GM21576 (cell line): Measurements from ENCODE around the gene RAB3C.

Experiments used
- ATAC-seq: cut with Tn5 transposase; IDR thresholded peaks from one replicate; pipeline ENCODE4 v1.9.1; 2021; ENCODE audit warnings: mild to moderate bottlenecking, moderate library complexity; ENCODE audit not compliant: unreplicated experiment

RAB3C gene

DNA sequence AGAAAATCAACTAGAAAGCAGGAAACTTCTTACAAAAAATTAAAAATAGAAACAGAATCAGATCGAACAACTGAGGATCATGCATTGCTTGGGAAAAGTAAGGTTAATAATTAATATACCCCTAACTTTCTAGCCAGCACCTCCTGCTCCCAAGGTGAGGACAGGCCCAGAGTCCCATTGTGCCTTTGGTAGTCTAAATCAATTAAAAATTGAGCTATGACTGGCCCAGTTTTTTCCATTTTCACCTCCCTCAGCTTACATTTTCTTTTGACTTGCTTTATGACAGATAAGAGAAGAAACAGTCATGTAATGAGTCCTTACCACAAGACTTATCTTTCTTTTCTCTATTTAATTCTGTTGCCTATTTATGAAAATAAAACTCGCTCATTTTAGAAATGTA lies 182.2 kb downstream of the RAB3C start:
- no peak for ATAC-seq

DNA sequence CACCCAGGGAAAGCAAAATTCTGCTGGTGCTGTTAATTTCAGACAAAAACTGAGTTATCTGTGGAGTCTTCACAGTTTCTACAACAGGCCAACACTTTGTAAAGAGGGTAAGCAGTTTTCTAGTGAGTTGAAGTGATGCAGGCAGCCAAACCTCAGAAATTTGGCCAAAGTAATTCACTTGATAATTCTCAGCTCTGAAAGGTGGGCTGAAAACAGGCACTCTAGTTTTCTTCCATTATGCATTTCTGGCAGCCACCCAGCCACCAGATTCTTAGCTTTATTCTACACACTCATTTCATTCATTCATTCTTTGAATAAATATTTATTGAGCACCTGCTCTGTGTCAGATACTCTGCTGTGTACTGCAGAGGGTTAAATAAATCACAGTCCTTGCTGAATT lies 184.2 kb downstream of the RAB3C start:
- no peak for ATAC-seq

DNA sequence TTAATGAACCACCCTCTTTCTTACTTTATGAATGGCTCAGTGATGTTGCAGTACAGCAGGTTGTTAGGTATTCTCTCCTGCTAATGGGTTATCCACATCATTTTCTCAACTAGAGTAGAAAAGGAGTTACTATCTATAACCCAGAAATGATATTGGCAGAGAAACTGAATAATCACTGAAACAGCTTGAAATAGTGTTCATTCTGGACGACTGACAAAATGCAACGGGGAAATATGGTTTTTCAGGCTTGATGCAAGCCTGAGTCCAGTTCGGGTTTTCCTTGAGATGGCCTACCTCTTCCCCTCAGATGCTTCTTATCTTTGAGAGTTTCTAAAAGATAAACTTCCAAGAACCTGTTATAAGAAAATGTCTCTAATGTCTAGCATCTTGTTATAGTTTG lies 187.3 kb downstream of the RAB3C start:
- ATAC-seq: no peak

DNA sequence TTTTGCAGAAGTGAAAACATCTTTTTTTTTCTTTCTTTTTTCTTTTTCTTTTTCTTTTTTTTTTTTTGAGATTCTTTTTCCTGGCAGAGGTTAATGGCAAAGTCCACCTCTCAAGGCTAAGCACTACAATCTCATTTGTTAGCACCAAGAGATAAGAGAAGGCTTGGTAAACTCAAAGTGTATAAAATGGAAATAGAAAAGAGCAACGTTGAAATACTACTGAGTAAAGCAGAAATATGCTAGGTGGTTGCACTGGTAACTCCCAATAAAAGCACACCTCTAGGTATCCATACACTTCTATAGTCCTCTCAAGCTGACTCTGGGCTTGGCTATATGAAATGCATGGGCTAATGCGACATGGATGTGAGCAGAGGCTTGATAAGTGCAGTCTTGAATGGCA lies 188.9 kb downstream of the RAB3C start:
- ATAC-seq: no peak

DNA sequence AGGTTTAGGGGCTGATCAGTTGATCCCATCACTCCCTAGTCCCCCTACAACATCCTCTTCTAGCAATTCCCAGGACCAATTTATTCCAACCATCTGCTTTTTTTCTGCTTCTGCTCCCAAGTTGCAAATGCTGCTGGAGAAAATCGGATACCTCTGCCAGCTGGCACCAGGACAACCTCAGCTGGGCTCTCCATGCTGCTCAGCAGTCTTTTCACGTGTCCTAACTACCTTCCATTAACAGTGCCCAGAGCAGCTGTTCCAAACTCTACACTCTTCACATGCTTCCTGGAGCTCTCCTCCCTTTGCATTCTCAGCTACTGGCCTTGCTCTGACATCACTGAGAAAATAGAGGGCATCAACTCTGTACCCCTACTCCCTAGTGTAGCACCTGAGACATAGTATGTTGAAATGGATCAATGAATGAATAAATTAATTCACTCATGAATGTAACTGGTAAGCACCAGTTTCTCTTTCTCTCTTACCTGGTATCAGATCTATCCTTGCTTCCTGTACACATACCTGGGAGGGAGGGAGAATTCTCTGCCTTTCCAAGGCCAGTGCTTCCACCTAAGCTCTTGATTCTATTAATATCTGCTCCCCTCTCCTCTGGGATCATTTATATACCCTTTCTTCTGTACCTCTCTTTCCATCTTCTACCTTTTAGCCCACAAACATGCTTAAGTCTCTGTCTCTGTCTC lies 191.0 kb downstream of the RAB3C start:
- no peak for ATAC-seq

DNA sequence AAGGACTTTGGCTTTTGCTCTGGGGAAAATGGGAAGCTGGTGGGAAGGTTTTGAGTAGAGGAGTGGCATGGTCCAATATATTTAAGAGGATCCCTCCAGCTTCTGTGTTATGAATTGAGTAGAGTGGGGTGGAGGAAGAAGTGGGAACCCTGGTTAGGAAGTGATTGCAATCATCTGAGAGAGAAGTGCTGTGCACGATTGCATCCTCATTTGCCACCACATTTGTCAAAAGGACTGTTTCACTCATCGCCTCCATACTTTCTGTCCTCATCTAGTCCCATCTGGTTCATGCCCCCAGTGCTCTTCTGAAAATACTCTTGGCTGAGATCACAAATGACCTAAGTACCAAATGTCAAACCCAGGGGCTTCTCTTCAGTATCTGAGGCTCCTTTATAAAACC lies 192.1 kb downstream of the RAB3C start:
- no peak for ATAC-seq

DNA sequence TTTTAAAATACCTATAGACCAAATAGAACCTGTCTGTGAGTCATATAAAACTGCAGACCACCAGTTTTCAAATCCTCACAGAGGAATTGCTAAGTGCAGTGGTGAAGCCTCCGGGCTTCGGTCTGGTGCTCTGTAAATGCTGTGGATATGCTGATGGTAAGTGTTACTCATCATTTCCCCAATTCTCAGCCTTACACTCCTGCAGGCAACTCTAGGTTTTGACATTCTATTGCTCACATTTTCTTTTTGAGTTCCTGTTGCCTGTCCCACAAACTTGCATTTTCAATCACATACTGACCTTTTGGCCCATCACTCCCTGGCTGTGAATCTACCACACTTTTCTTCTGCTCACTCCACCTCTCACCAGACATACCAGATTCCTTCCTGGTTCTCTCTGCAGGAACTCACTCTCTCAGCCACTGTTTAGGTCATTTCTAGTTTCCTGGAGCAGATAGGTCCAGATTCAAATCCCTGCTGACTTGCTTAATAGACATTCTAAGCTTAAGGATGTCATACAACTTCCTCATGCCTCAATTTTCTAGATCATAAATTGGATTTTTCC lies 192.9 kb downstream of the RAB3C start:
- peak; percentile 74 for ATAC-seq

DNA sequence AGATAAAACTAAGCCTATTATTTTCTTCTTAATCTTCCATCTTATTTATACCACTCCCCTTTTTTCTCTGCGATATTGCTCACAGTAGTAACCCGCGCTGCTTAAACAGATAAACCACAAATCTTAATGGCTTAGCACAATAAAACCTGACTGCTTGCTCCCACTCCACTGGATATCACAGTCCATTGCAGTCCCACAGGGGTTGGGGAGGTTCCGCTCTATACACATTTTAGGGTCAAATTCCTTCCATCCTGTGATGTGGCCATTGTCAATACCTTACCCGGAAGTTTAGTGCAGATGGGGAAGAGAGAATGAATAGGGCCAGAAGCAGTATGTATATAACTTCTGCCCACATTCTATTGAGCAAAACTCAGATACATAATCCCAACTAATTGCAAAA lies 193.7 kb downstream of the RAB3C start:
- no peak for ATAC-seq

DNA sequence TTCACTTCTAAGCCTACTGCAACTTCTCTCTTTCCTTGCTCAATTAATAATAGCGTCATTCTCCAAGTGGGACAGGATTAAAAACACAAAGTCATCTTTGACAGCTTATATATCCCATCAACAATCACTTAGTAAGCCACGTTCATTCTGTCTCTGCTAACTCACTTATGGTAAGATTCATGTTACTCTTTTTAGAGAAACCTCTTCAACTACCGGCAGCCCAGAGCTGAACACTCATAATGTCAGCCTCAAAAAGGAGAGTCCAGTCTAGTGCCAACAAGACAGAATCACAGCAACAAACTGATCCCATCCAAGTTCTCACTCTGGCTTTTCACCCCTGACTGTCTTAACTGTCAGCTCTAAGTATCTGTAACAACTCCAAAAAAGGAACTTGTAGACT lies 196.0 kb downstream of the RAB3C start:
- ATAC-seq: no peak

DNA sequence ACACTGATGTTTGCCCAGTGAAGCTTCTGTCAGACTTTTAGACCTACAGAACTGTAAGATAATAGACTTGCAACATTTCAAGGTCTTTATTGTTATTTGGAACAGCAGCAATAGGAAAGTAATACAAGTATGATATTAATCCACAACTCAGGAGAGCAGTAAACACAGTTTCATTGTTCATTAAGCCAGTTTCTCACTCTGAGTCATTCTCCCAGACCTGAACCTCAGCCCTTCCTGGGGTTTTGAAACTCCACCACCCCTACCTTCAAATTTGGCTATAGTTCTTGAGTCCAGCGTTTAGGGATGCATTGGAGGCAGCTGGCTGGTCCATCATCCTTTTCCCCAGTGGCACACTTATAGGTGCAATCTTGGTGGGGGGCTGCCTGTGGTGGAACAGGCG lies 203.2 kb downstream of the RAB3C start:
- peak; percentile 54 for ATAC-seq

DNA sequence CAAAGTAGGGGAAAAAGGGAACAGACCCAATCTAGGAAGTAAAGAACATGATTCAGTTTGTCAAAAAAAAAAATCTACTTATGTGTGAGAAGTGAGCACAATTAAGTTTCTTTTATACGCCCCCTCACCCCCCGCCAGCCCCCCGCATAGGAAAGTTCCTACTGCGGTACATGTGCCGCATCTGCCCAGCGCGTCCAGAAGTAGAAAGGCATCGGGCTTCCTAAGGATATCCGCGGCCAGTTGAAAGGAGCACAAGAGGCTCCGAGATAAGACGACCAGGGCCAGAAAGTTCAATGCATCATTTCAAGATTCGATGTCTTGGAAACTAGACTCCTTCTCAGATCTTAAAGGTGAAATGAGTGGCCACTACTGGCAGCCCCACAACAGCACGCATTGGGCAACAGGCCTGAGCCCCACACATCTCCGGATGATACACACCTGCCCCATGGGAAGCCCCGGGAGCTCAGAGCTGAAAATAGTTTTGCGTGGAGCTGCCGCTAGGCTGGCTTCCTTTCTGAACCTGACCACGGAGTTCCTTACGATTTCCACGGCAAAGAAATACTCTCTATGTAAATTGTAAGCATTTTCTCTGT lies 203.9 kb downstream of the RAB3C start:
- peak; percentile 64 for ATAC-seq

DNA sequence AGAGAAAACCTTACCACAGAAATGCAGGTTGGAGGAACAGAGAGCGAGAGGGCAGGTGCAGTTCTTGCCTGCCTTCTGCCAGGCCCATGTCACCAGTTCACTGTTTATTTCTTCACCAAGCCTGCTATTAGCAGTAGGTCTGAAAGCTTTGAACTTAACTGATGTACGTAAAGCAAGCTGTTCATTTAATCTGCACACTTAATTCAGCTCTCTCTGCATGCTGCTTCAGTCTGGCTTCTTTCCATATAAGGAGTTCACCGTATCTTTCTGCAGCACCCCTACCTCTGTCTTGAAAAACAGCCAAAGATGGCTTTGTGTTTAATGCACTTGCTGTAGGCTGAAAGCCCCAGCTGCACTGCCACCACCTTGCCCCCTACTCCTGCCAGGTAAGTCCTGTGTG lies 205.1 kb downstream of the RAB3C start:
- ATAC-seq: no peak

DNA sequence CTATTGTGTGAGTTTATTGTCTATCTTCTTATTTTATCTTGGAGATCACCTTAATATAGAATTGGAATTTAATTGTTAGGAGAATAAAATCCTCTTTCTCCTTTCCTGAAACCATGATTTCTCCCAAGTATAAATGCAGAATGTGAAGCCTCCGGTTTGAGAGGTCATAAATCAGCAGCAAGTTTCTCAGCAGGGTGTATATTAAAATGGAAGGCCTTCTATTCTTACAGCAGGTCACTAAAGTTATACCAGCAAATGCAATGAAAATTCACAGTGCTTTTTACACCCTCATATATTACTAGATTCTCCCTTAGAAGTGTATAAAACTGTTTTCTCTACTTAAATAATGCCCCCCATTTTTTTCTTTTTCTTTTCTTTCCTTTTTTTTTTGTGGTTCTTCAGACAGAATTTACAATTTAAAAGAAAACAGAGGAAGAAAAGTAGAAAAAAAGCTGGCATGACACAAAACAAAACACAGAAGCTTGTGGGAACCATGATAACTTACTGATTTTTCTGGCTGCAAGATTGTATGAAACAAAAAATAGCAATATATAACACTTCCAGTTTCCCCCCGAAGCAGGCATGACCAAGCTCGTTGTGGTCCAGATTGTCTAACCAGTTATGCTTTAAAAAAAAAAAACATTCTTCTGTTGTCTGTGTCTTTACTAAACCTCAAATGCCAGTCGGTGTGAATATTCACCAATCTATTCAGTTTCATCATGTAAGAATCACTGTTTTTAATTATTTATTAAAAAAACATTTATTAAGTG lies 211.2 kb downstream of the RAB3C start:
- ATAC-seq: no peak

DNA sequence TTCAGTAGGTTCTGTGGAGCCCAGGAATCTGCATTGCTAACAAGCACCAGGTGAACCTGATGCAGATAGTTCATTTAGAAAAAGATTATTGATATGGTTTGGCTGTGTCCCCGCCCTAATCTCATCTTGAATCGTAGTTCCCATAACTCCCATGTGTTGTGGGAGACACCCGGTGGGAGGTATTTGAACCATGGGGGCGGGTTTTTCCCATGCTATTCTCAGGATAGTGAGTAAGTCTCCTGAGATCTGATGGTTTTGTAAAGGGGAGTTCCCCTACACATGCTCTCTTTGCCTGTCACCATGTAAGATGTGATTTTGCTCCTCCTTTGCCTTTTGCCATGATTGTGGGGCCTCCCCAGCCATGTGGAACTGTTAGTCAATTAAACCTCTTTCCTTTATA lies 212.0 kb downstream of the RAB3C start:
- ATAC-seq: no peak

DNA sequence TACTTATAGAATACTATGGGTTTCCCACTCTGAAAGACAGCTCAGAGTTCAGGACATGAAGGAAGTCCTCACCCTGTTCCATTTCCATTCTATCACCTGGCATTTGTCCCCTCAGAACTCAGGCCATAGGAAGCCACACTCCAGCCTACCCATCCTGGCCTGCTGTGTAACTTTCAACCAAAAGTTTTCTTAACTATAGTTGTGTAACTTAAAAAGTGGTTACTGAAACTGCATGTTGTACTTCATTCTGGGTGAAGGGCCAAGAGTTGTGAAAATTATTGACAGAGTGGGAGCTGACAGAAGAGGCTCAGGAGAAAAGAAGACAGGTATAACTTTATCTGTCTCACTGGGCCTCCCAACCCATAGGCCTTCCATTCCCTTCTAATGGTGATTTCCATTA lies 212.5 kb downstream of the RAB3C start:
- ATAC-seq: no peak

DNA sequence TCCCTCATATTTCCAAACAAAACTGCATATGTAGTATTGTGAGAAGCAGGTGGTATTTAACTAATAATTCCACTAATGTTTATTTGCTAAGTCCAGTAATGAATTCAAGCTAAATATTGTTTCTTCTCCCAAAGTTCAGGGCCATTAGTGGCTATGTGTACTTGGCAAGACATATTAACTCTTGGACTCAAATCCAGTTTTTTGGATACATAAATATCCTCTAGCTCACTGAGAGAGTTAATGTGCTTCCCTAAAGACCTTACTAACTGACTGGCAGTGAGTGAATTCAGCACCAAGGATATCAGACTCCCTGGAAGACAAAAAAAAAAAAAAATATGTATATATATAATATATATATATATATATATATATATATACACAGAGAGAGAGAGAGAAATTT lies 214.1 kb downstream of the RAB3C start:
- no peak for ATAC-seq

DNA sequence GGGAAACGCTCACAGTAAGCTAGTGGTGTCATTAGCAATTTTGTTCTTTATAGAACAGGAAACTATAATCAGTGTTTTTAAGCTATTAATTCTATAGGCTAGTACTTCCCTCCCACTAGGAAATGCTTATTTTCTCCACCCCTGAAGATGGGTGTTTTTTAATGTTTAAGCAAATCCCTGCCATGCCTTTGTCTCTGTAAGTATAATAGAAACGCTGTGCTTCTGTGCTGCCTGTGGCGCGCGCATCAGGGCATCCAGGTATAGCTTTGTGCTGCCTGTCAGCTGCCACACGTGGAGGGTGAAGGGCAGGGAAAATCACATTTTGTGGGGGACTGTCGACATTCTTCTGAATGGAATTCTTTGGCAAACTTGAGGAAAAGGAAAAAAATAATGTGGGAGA lies 217.5 kb downstream of the RAB3C start:
- no peak for ATAC-seq

DNA sequence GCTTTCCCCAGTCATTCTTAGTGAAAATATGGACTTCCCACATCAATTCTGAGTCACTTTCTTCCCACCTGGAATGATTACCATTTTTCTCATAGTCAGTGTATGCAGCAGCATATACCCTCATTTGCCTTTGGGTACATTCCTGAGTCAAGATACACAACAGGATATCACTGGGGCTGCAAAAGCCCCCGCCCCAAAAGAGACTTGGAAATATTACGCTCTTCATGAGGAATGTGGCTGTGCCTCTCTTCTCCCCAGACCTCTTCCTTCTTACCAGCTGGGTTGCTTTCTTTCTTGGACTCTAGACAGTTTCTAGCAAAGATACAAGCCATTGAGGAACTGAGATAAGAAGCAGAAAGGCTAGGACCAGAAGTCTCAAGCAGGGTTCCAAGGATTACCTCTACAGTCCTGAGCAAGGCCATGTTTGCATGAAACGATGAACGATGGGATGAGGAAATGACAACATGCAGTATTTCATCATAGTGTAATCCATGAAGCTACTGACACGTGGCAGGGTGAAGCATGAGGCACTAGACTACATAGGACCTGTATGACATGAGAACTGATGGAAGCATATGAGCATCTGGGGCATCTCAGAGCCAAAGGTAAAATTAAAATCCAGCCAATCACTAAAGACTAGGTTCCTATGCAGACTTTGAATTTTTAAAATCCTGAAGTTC lies 218.1 kb downstream of the RAB3C start:
- no peak for ATAC-seq

DNA sequence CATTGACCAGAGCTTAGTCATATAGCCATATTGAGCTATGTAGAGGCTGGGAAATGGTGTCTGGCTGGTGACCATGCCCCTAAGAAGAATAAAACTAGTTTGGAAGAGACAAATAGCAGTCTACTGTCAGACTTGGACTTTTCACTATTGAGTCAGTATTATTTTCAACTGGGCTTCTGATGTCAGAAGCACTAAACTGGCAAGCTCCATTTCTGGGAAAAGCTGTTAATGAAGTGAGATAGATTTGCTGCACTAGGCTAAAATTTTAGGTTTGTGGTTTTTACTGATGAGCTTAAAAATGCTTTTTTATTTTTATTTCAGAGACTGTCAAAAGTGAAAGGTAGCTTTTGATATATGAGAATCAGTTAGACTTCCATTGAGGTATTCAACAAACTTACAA lies 220.2 kb downstream of the RAB3C start:
- no peak for ATAC-seq

DNA sequence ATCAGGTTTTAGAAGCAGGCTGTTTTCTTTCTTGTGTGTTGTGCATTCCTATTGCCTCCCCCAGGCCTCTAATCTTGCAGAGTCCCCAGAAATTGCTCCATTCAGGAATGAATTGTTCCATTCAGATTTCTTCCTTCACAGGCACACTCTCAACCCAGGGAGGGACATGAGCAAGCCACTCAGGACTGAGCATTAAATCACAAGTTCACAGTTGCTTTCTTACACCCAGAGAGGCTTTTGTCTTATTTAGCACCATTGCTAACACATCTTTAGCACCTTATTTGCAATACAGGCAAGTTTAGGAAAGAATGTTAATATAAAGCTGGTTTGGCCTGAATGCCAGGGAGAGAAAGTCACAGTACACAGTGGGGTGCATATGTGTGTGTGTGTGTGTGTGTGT lies 221.4 kb downstream of the RAB3C start:
- ATAC-seq: no peak

DNA sequence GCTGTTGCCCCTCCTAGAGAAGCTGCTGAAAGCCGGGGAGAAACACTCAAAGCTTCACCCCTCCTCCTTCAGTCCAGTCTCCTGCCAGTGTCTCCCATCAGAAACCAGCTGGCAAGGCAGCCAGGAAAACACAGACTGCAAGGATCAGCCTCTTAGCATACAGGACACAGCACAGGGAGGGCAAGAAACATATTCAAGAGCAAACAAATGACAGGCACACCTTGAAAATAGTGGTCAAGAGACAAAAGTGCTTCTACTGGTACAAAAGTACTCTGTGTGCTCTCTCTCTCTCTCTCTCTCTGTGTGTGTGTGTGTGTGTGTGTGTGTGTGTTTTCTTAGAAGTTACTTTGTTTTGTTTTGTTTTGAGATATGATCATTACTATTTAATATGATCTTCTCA lies 227.2 kb downstream of the RAB3C start:
- no peak for ATAC-seq
